Activated T-helper 2 cell treated with anti-CD3 and anti-CD28 coated beads, Interferon-gamma antibody, Interleukin-2, Interleukin-4, amounts not matched to agents 10 μg/mL and 5 μg/mL and 100 μg/mL, durations not matched to agents 14 hours and 24 hours and 36 hours (primary cell): ENCODE measurements around the gene CPNE4. TPM values are rescaled to one million over a fixed set of nuclear protein-coding genes. Genes with fewer than 3 reads are reported as not detected.
"Not testable (repeated sequence)": the region's sequence is repeated elsewhere in the genome, so short reads cannot be mapped to it uniquely, and the experiment has no call there.

ENCODE experiments used
- DNase-seq: peaks from one replicate; pipeline ENCODE4 v3.0.0; 2021; ENCODE audit warnings: low spot score
- H3K27ac Mint-ChIP-seq: one replicate; pipeline ENCODE4 v1.8.0; 2021; ENCODE audit warnings: mixed read lengths
- H3K27me3 Mint-ChIP-seq: one replicate; pipeline ENCODE4 v1.8.0; 2021; ENCODE audit warnings: low read depth, mixed read lengths
- H3K36me3 Mint-ChIP-seq: one replicate; pipeline ENCODE4 v1.8.0; 2021; ENCODE audit warnings: low read depth, mixed read lengths
- H3K4me1 Mint-ChIP-seq: one replicate; pipeline ENCODE4 v1.8.0; 2021; ENCODE audit warnings: low read depth, mixed read lengths
- H3K4me3 Mint-ChIP-seq: one replicate; pipeline ENCODE4 v1.8.0; 2021; ENCODE audit warnings: low read depth, mild to moderate bottlenecking, moderate library complexity, mixed read lengths
- H3K9me3 Mint-ChIP-seq: one replicate; pipeline ENCODE4 v1.8.0; 2021; ENCODE audit warnings: mixed read lengths
- intact Hi-C: fragments of 100-400 bp; cut with micrococcal nuclease; formaldehyde crosslinking; loops from one replicate; pipeline ENCODE4 v1.15.1; 2023
- total RNA-seq: library from RNA; stranded (reverse); gene quantifications from 2 replicates; pipeline ENCODE4 v1.2.3, GENCODE V29; 2022

Gene CPNE4
- total RNA-seq, 1 donor from 2014 or later: not detected

DNA sequence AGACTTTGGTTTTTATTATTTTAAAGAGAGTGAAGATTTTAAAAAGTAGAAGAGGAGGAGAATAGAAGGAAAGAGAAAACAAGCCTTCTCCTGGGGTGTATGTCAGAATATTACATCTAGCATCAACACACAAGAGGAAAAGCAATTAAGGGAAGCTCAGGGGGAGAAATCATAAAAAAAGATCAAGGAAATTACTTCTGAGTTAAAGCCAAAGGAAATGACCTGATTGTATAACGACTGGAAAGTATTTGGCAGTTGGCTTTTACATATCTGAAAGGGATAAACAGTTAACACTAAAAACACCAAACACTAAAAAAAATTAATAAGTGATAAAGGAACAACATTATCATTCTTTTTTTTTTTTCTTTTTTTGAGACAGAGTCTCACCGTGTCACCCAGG lies 58.4 kb downstream of the CPNE4 start:
- intact Hi-C loops: no loop called here
- DNase-seq: no peak
- no peaks in the 10 kb centered on the region for H3K4me1 Mint-ChIP-seq
- no peaks in the 10 kb centered on the region for H3K27me3 Mint-ChIP-seq
- H3K27ac Mint-ChIP-seq: no peak overlapping the region
- peaks cover 4% of the 10 kb centered on the region for H3K9me3 Mint-ChIP-seq
- H3K4me3 Mint-ChIP-seq: no peak overlapping the region
- H3K36me3 Mint-ChIP-seq: no peaks in the 10 kb centered on the region

DNA sequence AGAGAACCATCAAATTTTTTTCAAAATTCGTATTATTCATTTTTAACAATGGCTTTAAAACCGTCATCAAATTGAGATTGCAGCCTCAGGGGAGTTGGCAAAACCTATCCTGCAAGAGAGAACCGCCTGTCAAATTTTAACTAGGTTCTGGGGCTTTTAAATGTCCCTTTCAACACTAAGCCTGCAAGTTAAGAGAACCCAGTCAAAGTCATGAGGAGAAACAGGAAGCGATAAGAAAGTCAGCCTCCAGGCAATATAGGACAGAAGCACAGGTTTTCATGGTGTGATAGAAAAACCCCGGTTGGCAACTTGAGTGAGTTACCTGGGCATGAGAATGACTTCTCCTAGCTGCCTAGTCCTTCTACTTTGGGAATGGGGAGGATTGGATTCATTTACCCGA lies 59.8 kb downstream of the CPNE4 start:
- no peaks in the 10 kb centered on the region for H3K36me3 Mint-ChIP-seq
- H3K4me3 Mint-ChIP-seq: no peak overlapping the region
- DNase-seq: no peak
- no peak overlapping the region for H3K27ac Mint-ChIP-seq
- no peaks in the 10 kb centered on the region for H3K4me1 Mint-ChIP-seq
- H3K9me3 Mint-ChIP-seq: peaks cover 4% of the 10 kb centered on the region
- intact Hi-C loops: no loop called here
- H3K27me3 Mint-ChIP-seq: no peaks in the 10 kb centered on the region

DNA sequence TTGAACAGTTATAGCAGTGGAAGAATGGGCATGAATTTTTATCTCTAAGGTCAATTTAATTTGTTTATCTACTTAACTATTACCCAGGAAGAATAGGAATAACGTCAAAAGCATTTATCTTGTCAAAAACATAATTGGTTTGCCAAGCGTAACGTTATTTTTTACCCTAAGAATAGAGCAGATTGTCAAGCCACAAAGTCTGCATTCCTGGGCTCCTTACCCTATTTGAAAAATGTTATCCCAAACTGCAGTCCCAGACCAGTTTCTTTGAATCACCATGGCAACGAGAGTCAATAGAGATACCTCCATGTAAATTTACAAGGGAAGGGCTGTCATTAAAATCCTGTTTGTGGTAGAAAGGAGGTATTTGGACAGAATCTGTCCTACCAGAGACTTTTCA lies 61.1 kb downstream of the CPNE4 start:
- peaks cover 4% of the 10 kb centered on the region for H3K9me3 Mint-ChIP-seq
- H3K36me3 Mint-ChIP-seq: no peaks in the 10 kb centered on the region
- no peak overlapping the region for H3K4me3 Mint-ChIP-seq
- no peak for DNase-seq
- H3K27me3 Mint-ChIP-seq: no peaks in the 10 kb centered on the region
- no peak overlapping the region for H3K27ac Mint-ChIP-seq
- no peaks in the 10 kb centered on the region for H3K4me1 Mint-ChIP-seq
- intact Hi-C loops: no loop called here

DNA sequence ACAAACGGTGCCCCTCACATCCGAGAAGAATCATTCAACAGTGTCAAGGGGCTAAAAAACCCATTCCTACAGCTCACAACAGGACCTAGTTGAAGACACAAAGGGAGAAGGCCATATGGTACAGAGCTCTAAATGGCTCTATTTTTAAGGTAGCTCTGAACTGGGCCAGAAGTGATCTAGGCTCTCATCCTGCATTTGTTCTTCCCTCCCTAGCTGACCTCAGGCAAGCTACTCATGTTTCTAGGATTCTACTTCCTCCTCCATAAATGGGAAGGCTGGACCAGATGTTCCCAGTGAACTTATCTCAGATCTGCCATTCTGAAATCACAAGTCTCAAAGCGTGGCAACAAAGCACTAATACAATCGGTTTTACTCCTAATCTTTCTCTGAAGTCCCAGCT lies 62.3 kb downstream of the CPNE4 start:
- intact Hi-C loops: no loop called here
- Mint-ChIP-seq H3K9me3 (no peaks in the 10 kb centered on the region), H3K27me3 (no peaks in the 10 kb centered on the region), H3K4me1 (no peaks in the 10 kb centered on the region), H3K27ac (no peak overlapping the region), H3K36me3 (no peaks in the 10 kb centered on the region), H3K4me3 (no peak overlapping the region)
- DNase-seq: no peak

DNA sequence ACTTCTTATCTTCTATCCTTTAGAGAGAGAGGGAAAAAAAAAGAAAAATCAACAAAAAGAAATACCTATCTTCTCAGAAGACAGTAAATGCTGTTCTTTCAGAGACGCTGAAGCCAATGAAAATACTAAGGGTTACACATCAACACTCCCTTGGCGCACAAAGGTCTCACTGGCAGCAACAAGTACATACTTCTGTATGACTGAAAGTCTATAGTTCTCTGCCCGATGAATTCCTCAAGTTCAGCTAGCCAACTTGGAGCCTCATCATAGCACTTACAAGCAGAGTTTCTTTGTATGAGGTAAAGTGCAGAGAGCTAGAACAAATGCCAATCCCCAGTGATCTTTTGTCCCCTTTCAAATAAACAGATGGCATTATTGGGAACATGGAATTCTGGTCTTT lies 62.7 kb downstream of the CPNE4 start:
- Mint-ChIP-seq H3K9me3 (no peaks in the 10 kb centered on the region), H3K4me3 (no peak overlapping the region), H3K27ac (no peak overlapping the region), H3K27me3 (no peaks in the 10 kb centered on the region), H3K4me1 (no peaks in the 10 kb centered on the region), H3K36me3 (no peaks in the 10 kb centered on the region)
- intact Hi-C loops: no loop called here
- no peak for DNase-seq

DNA sequence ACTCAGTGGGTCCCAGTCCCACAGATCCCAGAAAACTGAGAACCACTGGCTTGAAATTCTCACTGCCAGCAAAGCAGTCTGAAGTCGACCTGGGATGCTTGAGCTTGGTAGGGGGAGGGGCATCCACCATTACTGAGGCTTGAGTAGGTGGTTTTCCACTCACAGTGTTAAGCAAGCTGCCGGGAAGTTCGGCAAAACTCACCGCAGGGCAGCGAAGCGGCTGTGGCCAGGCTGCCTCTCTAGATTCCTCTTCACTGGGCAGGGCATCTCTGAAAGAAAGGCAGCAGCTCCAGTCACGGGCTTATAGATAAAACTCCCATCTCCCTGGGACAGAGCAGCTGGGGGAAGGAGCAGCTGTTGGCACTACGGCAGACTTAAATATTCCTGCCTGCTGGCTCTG lies 71.4 kb downstream of the CPNE4 start:
- H3K4me1 Mint-ChIP-seq, H3K36me3 Mint-ChIP-seq, H3K27me3 Mint-ChIP-seq, H3K27ac Mint-ChIP-seq, H3K4me3 Mint-ChIP-seq, H3K9me3 Mint-ChIP-seq, DNase-seq, intact Hi-C loops: not testable (repeated sequence)

DNA sequence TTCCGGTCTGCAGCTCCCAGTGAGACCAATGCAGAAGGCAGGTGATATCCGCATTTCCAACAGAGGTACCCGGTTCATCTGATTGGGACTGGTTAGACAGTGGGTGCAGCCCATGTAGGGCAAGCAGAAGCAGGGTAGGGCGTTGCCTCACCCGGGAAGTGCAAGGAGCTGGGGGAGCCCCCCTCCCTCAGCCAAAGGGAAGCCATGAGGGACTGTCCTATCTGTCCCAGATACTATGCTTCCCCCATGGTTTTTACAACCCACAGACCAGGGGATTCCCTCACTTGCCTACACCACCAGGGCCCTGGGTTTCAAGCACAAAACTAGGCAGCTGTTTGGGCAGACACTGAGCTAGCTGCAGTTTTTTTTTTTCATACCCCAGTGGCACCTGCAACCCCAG lies 71.8 kb downstream of the CPNE4 start:
- H3K27me3 Mint-ChIP-seq: no peaks in the 10 kb centered on the region
- no peak overlapping the region for H3K27ac Mint-ChIP-seq
- peaks cover 6% of the 10 kb centered on the region for H3K9me3 Mint-ChIP-seq
- H3K4me3 Mint-ChIP-seq: no peak overlapping the region
- intact Hi-C loops: no loop called here
- H3K36me3 Mint-ChIP-seq: no peaks in the 10 kb centered on the region
- no peak for DNase-seq
- no peaks in the 10 kb centered on the region for H3K4me1 Mint-ChIP-seq

DNA sequence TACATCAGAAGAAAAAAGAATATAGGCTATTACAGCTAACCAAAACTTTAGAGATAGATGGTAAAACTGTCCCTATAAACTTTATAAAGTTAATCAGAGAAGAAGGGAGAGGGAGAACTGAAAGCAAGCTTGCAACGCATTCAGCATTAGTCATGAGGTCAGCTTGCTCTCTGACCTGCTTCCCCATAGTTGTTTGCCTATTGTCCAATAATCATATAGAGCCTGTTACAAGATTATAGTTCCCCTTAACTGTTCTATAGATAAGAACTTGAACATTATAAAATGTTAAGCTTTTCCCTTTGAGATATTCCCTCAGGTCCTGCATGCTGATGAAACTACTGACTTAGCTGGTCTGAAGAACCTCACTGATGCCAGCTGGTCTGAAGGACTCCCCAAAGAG lies 74.5 kb downstream of the CPNE4 start:
- Mint-ChIP-seq H3K9me3 (no peaks in the 10 kb centered on the region), H3K4me3 (no peak overlapping the region), H3K4me1 (no peaks in the 10 kb centered on the region), H3K36me3 (no peaks in the 10 kb centered on the region), H3K27ac (no peak overlapping the region), H3K27me3 (no peaks in the 10 kb centered on the region)
- DNase-seq: no peak
- intact Hi-C loops: no loop called here

DNA sequence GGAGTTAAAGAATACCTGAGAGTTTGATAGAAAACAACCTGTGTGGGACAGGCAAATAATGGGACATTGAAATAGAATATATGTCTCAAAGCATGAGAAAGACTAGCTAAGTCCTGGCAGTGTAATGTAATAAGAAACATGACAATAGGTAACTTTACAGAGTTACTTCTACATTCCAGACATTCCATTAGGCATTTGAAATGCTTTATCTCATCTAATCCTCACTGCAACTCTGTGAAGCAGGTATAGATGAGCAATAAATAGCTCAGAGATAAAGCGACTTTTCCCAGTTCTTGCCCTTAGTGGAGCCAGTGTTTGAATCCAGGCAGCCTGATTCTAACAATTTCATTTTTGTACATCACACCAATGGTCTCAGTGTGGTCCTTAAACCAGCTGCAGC lies 76.8 kb downstream of the CPNE4 start:
- intact Hi-C loops: no loop called here
- Mint-ChIP-seq H3K9me3 (no peaks in the 10 kb centered on the region), H3K27ac (no peak overlapping the region), H3K4me3 (no peak overlapping the region), H3K4me1 (no peaks in the 10 kb centered on the region), H3K27me3 (no peaks in the 10 kb centered on the region), H3K36me3 (no peaks in the 10 kb centered on the region)
- DNase-seq: no peak

DNA sequence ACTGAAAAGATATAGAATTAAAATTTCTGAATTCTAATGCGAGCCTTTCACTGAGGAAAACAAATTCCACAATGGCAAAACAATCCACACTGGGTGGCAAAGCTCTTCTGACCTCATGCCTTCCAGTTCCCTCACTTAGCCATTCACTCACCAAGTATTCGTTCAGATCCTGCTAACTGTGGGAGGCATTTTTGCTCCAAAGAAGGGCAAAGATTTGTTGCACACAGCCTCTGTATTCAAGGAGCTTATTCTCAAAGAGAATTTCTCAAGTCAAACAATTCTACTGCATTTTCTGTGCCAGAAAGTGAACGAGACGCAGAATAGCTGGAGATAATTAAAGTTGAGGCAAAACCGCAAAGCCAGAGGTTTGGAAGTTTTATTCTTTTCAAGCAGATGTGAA lies 77.3 kb downstream of the CPNE4 start:
- Mint-ChIP-seq H3K4me3 (no peak overlapping the region), H3K27me3 (no peaks in the 10 kb centered on the region), H3K4me1 (no peaks in the 10 kb centered on the region), H3K9me3 (no peaks in the 10 kb centered on the region), H3K27ac (no peak overlapping the region), H3K36me3 (no peaks in the 10 kb centered on the region)
- DNase-seq: no peak
- intact Hi-C loops: no loop called here

DNA sequence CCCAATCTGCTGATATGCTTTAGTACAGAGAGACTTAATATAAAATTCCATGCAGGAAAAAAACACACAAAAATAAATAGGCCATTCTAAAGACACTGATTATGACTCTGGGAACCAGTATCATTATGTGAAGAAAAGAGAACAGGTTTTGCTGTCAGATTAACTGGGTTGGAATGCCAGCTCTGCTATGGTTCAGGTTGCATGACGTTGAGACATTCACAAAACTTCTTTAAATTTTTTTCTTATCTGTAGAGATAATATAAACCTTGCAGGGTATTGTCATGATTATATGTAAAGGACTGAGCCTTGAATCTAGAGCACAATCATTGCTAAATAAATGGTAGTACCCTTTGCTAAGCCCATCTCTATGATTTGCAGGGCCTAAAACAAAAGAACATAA lies 86.0 kb downstream of the CPNE4 start:
- Mint-ChIP-seq H3K27ac (no peak overlapping the region), H3K9me3 (no peaks in the 10 kb centered on the region), H3K36me3 (no peaks in the 10 kb centered on the region), H3K4me3 (no peak overlapping the region), H3K4me1 (no peaks in the 10 kb centered on the region), H3K27me3 (no peaks in the 10 kb centered on the region)
- DNase-seq: no peak
- intact Hi-C loops: no loop called here

DNA sequence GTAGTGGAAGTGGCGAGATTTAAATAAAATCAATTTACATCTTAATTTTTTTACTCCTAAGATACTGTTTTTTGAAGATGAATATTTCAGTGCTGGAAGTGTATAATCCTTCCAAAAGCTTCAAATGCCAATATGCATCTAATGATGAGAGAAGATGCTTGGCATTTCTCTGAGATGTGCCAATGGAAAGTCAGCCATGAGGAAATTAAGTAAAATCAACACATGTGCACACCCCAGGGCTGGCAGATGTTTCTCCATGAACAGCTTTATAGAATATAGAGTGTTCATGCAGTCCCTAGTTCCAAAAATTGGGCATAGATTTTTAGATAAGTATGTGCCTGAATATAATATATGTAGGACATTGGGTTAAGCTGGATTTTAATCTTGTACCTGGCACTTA lies 90.1 kb downstream of the CPNE4 start:
- Mint-ChIP-seq H3K36me3 (no peaks in the 10 kb centered on the region), H3K27ac (no peak overlapping the region), H3K4me3 (no peak overlapping the region), H3K4me1 (no peaks in the 10 kb centered on the region), H3K27me3 (no peaks in the 10 kb centered on the region), H3K9me3 (no peaks in the 10 kb centered on the region)
- intact Hi-C loops: no loop called here
- DNase-seq: no peak

DNA sequence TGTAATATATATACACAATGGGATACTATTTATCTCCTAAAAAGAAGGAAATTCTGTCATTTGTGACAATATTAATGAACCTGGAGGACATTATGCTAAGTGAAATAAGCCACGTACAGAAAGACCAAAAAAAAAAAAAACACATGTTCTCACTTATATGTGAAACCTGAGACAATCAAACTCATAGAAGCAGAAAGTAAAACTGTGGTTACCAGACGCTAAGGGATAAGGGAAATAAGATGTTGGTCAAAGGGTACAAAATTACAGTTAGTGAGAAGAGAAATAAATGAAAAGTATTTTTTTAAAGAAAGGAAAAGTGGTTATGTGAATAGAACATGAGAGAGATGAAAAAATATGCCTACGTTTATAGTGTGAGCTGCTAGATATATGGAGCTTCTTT lies 101.1 kb downstream of the CPNE4 start:
- DNase-seq: no peak
- H3K36me3 Mint-ChIP-seq: no peaks in the 10 kb centered on the region
- H3K27ac Mint-ChIP-seq: no peak overlapping the region
- intact Hi-C loops: no loop called here
- H3K27me3 Mint-ChIP-seq: no peaks in the 10 kb centered on the region
- H3K4me3 Mint-ChIP-seq: no peak overlapping the region
- no peaks in the 10 kb centered on the region for H3K9me3 Mint-ChIP-seq
- no peaks in the 10 kb centered on the region for H3K4me1 Mint-ChIP-seq

DNA sequence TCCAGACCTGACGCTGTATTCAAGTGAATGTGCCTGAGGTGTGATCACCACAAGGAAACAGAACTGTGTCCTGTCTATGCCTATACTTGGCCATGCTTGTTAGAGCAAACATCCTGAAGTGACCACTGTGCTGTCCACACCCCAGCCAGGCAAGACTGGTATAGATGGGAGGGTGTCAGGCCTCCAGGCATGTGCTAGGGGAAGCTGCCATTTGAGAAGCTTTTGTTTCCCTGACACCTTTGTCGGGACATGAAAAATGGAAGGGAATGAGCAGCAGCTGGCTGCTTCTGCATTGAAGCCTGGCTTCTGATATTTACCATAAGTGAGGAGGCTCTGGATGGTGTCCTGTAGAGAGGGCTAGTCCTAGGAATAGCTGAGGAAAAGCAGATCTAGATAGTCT lies 106.2 kb downstream of the CPNE4 start:
- H3K27ac Mint-ChIP-seq: no peak overlapping the region
- no peaks in the 10 kb centered on the region for H3K36me3 Mint-ChIP-seq
- H3K9me3 Mint-ChIP-seq: no peaks in the 10 kb centered on the region
- no peaks in the 10 kb centered on the region for H3K27me3 Mint-ChIP-seq
- no peak overlapping the region for H3K4me3 Mint-ChIP-seq
- H3K4me1 Mint-ChIP-seq: no peaks in the 10 kb centered on the region
- no peak for DNase-seq
- intact Hi-C loops: no loop called here
